GM12872 (cell line): ENCODE data around the gene TBC1D22B.
A peak's percentile ranks its signal among the peaks of the same experiment; 100 is the strongest.

ENCODE experiments used
- CTCF ChIP-seq: IDR thresholded peaks from 3 replicates; pipeline ENCODE4 v1.5.1; 2011; ENCODE audit warnings: low read depth, mild to moderate bottlenecking, low read length, moderate library complexity; ENCODE audit not compliant: insufficient read depth

The TBC1D22B gene

GRCh38 chr6:37359039-37359438 is 101.5 kb downstream of the TBC1D22B start:
- TF ChIP-seq CTCF: no peak

GRCh38 chr6:37362101-37362828 is 104.7 kb downstream of the TBC1D22B start:
- TF ChIP-seq CTCF: no peak

GRCh38 chr6:37365791-37366190 is 108.2 kb downstream of the TBC1D22B start:
- TF ChIP-seq CTCF: 0 out of 3 replicates have a peak, but pooled peaks have one; percentile 7

- TF ChIP-seq CTCF: no peak
Measured at GRCh38 chr6:37366910-37367309, 109.3 kb downstream of the TBC1D22B start.

- no peak for TF ChIP-seq CTCF
Measured at GRCh38 chr6:37368961-37369320, 111.4 kb downstream of the TBC1D22B start.

GRCh38 chr6:37369321-37370201 is 112.0 kb downstream of the TBC1D22B start:
- TF ChIP-seq CTCF: no peak

- no peak for TF ChIP-seq CTCF
Measured at GRCh38 chr6:37371154-37372083, 113.8 kb downstream of the TBC1D22B start.
